Panc1 (cell line): ENCODE results near the gene SLC35F1.

Experiments used
- REST ChIP-seq, 2 experiments: IDR thresholded peaks; 2 replicates each; pipeline ENCODE4 v1.6.1; 2011 to 2012; ENCODE audit warnings: low read depth in 2 of 2, control low read depth in 1 of 2, low read length in 1 of 2, mild to moderate bottlenecking in 1 of 2, moderate library complexity in 1 of 2; ENCODE audit not compliant: insufficient read depth in 1 of 2
- TF ChIP-seq, protein P1 (sequence below): fragments of 450-650 bp; IDR thresholded peaks from 2 replicates; pipeline ENCODE4 v1.5.1; 2017; ENCODE audit warnings: mild to moderate bottlenecking

GRCh38 chr6:118101220-118101619, 194.2 kb downstream of the SLC35F1 start:
- TF ChIP-seq, protein P1, sequence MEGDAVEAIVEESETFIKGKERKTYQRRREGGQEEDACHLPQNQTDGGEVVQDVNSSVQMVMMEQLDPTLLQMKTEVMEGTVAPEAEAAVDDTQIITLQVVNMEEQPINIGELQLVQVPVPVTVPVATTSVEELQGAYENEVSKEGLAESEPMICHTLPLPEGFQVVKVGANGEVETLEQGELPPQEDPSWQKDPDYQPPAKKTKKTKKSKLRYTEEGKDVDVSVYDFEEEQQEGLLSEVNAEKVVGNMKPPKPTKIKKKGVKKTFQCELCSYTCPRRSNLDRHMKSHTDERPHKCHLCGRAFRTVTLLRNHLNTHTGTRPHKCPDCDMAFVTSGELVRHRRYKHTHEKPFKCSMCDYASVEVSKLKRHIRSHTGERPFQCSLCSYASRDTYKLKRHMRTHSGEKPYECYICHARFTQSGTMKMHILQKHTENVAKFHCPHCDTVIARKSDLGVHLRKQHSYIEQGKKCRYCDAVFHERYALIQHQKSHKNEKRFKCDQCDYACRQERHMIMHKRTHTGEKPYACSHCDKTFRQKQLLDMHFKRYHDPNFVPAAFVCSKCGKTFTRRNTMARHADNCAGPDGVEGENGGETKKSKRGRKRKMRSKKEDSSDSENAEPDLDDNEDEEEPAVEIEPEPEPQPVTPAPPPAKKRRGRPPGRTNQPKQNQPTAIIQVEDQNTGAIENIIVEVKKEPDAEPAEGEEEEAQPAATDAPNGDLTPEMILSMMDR, result no peak
- no peak for TF ChIP-seq REST (IDR thresholded peaks at IDR 0.05; ENCODE audit: insufficient read depth in 1 of 2, low read depth in 2 of 2, low read length in 1 of 2)
